GM19351 (cell line): ENCODE results near the gene UBE2E2.

Experiments
- ATAC-seq: cut with Tn5 transposase; IDR thresholded peaks from one replicate; pipeline ENCODE4 v1.9.1; 2021; ENCODE audit warnings: mild to moderate bottlenecking, moderate library complexity; ENCODE audit not compliant: unreplicated experiment

UBE2E2 gene

GRCh38 chr3:23435318-23435717 is 232.2 kb downstream of the UBE2E2 start:
- ATAC-seq = no peak

- ATAC-seq = no peak
Measured at GRCh38 chr3:23435904-23436303, 232.8 kb downstream of the UBE2E2 start.

DNA sequence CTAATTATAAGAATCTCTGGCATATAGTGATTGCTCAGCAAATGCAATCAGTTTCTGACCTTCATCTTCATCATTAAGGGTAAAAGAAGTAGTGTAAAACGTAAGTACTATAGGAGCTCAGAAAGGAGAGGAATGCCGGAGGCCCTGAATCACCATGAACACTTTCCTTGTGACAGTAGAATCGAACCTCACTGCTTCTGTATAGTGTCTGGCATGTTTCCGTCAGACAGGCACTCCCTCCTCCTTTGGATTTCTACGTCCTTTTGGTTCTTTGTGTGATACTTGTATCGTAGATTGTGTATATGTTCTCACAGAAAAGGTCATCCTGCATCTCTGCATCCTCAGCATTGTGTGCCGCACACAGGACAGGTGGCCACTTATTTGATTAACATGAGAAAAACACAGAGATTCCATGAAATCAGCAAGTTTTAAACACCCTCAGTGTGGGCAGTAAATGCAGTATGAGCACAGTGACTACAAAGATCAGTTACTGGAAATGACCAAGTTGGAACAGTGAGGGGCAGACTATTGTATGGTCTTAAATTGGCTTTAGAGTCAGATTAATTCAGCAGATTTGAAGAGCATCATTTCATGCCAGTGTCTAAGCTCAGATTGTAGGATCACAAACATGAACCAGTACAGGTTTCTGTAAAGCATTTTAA is 234.5 kb downstream of the UBE2E2 start:
- no peak for ATAC-seq

- peak; percentile 54 for ATAC-seq
Measured at GRCh38 chr3:23438657-23439056, 235.5 kb downstream of the UBE2E2 start.

- ATAC-seq = no peak
Measured at GRCh38 chr3:23439080-23439479, 236.0 kb downstream of the UBE2E2 start.

GRCh38 chr3:23440416-23441294 is 237.5 kb downstream of the UBE2E2 start:
- no peak for ATAC-seq

DNA sequence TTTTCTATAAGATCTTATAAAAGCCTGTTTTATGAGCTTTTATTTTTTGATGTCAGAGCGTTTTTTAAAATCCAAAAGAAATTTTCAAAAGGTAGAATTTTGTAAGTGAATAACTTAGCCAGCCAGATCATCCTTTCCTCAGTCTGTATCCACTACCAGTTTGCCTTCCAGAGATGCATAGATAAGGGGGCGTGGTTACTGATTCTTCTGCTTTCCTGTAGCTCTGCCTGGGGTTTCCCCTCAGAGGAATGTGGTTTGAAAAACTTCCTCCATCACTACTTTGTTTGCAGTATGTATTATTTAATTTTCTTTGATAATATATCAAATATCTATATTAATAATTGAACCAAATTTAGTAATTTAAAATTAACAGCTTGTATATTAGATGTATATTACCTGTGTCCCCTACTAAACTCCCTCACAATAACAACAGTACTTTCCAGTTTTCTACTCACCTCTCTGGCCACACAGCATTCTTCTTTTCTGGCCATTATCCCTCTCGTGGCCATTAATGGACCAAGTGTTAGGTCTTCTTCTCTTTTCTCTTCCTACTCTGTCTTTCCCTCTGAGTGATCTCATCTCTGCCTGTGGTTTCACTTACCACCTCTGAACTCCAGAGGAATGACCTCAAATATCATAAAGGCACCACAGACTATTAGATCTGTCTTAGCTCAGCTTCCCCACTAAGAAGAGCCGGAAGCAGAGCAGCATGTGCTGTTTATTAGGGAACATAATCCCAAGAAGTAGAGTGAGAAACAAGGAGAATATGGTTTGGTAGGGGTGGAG is 239.7 kb downstream of the UBE2E2 start:
- peak; percentile 60 for ATAC-seq

GRCh38 chr3:23444386-23444785 is 241.3 kb downstream of the UBE2E2 start:
- ATAC-seq = no peak

DNA sequence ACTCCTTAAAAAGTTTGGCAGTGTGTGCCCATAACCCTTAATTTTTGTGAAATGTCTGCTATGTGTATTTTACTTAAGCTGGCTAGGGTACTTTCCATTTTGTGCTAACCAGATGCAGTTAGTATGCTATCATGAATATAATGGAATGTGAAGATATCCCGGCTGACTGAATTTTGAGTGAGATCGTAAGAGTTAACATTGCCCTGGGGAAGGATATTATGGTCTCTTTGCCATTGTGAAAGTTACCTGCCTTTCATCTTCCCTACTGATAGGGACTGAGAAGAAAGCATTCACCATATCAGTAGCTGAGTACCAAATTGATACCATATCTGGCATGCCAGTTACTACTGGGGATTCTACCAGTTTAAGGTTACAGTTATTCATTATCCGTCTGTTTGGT is 243.2 kb downstream of the UBE2E2 start:
- no peak for ATAC-seq

- ATAC-seq = no peak
Measured at GRCh38 chr3:23448998-23449537, 245.9 kb downstream of the UBE2E2 start.

DNA sequence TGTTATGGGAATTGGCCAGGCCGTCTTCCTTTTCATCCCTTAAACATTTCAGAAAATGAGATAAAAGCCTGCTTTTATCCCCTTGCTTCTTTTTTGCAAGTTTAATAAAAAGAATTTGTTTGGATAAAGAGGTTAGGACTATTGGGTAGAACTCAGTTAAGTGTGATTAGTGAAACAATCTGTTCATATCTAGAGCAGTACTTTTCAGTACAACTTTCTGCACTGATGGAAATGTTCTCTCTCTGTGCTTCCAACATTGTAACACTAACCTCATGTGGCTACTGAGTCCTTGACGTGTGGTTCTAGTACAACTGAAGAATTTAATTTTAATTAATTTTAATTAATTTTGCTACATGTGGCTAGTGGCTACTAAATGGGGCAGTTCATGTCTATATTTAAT is 246.9 kb downstream of the UBE2E2 start:
- no peak for ATAC-seq

DNA sequence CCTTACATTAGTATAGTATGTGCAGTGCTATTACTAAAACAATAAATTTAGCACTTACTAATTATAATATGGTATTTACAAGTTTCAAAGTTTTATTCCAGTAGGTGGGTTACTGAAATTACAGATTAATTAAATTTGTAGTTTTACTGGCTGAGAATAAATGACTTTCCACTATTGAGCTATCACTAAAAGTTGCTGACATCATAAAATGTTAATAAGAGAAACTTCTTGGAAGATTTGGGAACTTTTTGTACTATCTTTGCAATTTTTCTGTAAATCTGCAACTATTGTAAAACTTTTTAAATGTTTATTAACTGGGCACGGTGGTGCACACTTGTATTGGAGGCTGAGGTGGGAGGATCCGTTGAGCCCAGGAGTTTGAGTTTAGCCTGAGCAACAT is 247.7 kb downstream of the UBE2E2 start:
- ATAC-seq = no peak

DNA sequence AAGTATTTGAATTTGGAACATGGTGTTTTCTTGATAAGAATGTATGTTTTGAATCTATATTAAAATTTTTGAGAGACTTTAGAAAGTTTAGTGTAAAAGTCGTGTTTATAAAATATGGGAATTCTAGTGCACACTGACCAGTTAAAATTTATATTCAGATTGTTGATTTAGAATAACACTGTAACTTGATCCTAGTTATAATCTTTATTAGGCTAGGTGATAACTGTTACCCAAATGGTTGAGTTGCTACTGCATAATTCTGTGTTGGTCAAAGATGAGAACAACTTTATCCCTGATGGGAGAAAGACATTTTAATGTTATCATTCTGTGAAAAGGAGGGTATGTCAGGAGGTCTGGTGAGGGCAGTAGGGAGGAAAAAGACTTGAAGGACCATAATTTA is 249.3 kb downstream of the UBE2E2 start:
- ATAC-seq = no peak

GRCh38 chr3:23455084-23455483 is 252.0 kb downstream of the UBE2E2 start:
- no peak for ATAC-seq

GRCh38 chr3:23455775-23456174 is 252.6 kb downstream of the UBE2E2 start:
- ATAC-seq = no peak

GRCh38 chr3:23457697-23458096 is 254.6 kb downstream of the UBE2E2 start:
- ATAC-seq = no peak

GRCh38 chr3:23459465-23459864 is 256.3 kb downstream of the UBE2E2 start:
- ATAC-seq = no peak

GRCh38 chr3:23459889-23460546 is 256.9 kb downstream of the UBE2E2 start:
- ATAC-seq = no peak

- no peak for ATAC-seq
Measured at GRCh38 chr3:23461069-23461468, 257.9 kb downstream of the UBE2E2 start.

- ATAC-seq = no peak
Measured at GRCh38 chr3:23463791-23464190, 260.7 kb downstream of the UBE2E2 start.

- no peak for ATAC-seq
Measured at GRCh38 chr3:23465569-23465968, 262.4 kb downstream of the UBE2E2 start.
